A549 treated with CORT108297 at 1 μM for 4 hours (cell line): Measurements from ENCODE around the gene ZNF594. TPM values are rescaled to one million over a fixed set of nuclear protein-coding genes. Genes with fewer than 3 reads are reported as not detected.

Source experiments
- total RNA-seq: library from RNA; stranded (reverse); fragments of 200-300 nt; extraction: Qiagen RNA extraction; gene quantifications from 5 replicates; pipeline ENCODE4 v1.2.3, GENCODE V29; 2022

Gene ZNF594
- 1.2 to 1.8 TPM (median 1.5 TPM) in 5 replicates for total RNA-seq

DNA sequence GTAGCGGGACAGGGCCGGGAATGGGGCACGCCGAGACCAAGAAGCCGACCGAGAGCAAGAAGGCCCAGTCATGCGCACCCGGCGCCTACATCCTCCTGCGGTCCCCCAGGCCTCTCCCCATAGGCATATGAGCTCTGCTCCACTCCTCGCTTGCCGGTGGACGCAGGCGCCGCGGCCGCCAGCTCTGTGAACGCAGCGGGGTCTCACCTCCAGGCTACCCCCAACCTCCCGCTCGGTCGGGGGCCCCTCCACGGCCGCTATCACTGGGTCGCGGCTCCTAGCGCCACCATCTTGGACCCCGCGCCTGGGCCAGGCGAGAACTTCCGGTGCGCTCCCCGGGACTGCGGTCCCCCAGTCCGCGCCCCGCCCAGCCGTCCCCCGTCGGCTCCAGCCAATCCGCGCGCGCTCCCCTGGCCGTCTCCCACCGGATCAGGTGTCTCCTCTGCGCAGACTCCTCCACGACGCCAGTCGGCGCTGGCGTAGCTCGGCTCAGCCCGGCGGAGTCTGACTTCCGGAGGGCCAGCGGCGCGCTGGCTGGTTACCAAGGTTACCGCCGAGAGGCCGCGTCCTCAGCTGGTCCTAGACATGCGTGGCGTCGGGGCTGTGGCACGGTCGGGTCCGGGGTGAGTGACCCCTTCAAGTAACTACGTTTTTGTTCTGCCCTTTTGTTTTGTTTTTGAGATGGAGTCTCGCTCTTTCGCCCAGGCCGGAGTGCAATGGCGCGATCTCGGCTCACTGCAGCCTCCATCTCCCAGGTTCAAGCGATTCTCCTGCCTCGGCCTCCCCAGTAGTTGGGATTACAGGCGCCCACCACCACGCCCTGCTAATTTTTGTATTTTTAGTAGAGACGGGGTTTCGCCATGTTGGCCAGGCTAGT lies at the start of gene ZNF594:
Gene ZNF594, minus strand, starts transcription at position 328 of the 877 bp plus-strand sequence. CDS start 7,612 bp downstream, outside the sequence.

DNA sequence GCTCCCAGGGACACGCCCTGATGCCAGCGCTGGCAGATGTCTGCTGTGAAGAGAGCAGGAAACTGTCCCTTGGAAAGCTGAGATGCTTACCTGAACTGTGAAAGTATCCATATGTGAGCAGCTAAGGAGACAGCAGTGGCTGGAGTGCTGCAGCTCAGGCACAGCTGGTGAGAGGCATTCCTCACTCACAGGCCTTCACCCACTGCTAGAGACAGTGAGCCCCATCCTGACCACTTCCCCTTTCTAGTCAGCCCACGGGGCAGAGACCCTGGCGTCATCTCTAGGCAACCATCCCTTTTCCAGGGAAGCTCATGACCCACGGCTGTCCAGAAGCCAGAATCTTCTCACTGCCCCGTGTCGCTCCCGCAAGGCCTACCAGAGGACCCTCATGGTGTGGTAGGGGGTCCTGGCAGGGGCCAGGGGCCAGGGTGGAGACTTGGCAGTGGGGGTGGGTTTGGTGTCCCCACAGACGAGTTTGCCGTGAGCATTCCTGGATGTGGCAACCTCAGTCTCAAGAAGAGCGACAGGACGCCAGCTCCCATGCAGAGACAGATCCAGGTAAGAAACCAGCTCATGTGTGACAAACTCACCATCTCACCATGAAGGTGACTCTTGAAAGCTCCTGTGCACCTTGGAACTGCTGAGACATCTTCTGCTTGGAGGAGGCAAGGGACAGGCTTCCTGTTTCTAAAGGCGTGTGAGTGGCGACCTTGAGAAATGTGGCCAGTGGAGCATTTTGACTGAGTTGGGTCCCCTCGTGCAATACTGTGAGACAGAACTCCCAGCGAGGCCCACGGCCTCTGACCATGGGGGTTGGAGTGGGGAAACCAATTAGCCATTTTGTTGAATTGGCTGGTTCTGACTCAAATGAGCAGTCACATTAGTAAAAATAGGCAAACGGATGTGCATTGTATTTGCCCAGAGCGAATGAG lies 43.2 kb upstream of the ZNF594 start, which contains the start of gene SCIMP:
Gene SCIMP, minus strand, starts transcription at position 216 of the 932 bp plus-strand sequence. Its CDS starts 105 bp downstream, at position 111.

Other genes with a start within 250 kb of the ZNF594 start
- gene PFN1, start 243.3 kb downstream of the ZNF594 start, total RNA-seq: 2,450 to 3,030 TPM (median 2,898 TPM) in 5 replicates
- gene ENO3, start 240.7 kb downstream of the ZNF594 start, total RNA-seq: 48.1 to 62.8 TPM (median 53.1 TPM) in 5 replicates
- gene SPAG7, start 224.1 kb downstream of the ZNF594 start, total RNA-seq: 69.8 to 97.7 TPM (median 74.9 TPM) in 5 replicates
- 29.0 to 37.2 TPM (median 36.7 TPM) in 5 replicates for gene CAMTA2, start 204.2 kb downstream of the ZNF594 start, total RNA-seq
- 1.3 to 1.7 TPM (median 1.4 TPM) in 5 replicates for gene INCA1, start 194.3 kb downstream of the ZNF594 start, total RNA-seq
- 98.6 to 114 TPM (median 107 TPM) in 5 replicates for gene KIF1C, start 193.9 kb downstream of the ZNF594 start, total RNA-seq
- gene SLC52A1, start 156.4 kb downstream of the ZNF594 start, total RNA-seq: 0.44 to 1.2 TPM (median 0.95 TPM) in 5 replicates
- 0.80 to 1.1 TPM (median 0.93 TPM) in 5 replicates for gene ZFP3, start 113.4 kb downstream of the ZNF594 start, total RNA-seq
- gene ZNF232, start 80.0 kb downstream of the ZNF594 start, total RNA-seq: 3.6 to 4.3 TPM (median 4.1 TPM) in 5 replicates
- 0.01 to 0.05 TPM (median 0.02 TPM) in 5 replicates for gene USP6, start 75.8 kb downstream of the ZNF594 start, total RNA-seq
- not detected in 5 replicates for gene SCIMP, start 43.0 kb upstream of the ZNF594 start, total RNA-seq
- gene RABEP1, start 90.4 kb upstream of the ZNF594 start, total RNA-seq: 40.2 to 43.9 TPM (median 43.5 TPM) in 5 replicates
- gene NUP88, start 227.8 kb upstream of the ZNF594 start, total RNA-seq: 70.3 to 120 TPM (median 82.4 TPM) in 5 replicates
- gene RPAIN, start 228.3 kb upstream of the ZNF594 start, total RNA-seq: 32.2 to 53.6 TPM (median 33.5 TPM) in 5 replicates
- gene C1QBP, start 247.3 kb upstream of the ZNF594 start, total RNA-seq: 516 to 575 TPM (median 555 TPM) in 5 replicates